K562 (cell line): ENCODE data around the gene SCAMP3. TPM values are rescaled to one million over a fixed set of nuclear protein-coding genes. Genes with fewer than 3 reads are reported as not detected.

Experiments
- CHD7 ChIP-seq: fragments of 200-600 bp; sonication (generic); IDR thresholded peaks from one replicate; pipeline ENCODE4 v1.6.1; 2012; ENCODE audit warnings: mild to moderate bottlenecking, low read depth, low read length, inconsistent platforms
- ESRRA ChIP-seq: fragments of 450-650 bp; IDR thresholded peaks from 2 replicates; pipeline ENCODE4 v1.6.1; 2014; ENCODE audit warnings: low read depth, mild to moderate bottlenecking, moderate library complexity, borderline replicate concordance
- MAX ChIP-seq: sonication (generic); formaldehyde crosslinking; IDR thresholded peaks from 2 replicates; pipeline ENCODE4 v1.9.0; 2022; ENCODE audit warnings: mild to moderate bottlenecking, missing genetic modification reagents
- NFE2L1 ChIP-seq: fragments of 450-650 bp; IDR thresholded peaks from 2 replicates; pipeline ENCODE4 v1.6.1; 2016; ENCODE audit warnings: missing genetic modification characterization, low read depth, mild to moderate bottlenecking, missing compliant biosample characterization, moderate library complexity, borderline replicate concordance
- NR0B1 ChIP-seq: fragments of 450-650 bp; IDR thresholded peaks from one replicate; pipeline ENCODE4 v1.6.1; 2018; ENCODE audit warnings: mild to moderate bottlenecking, moderate library complexity; ENCODE audit not compliant: partially characterized antibody
- PHB ChIP-seq: fragments of 250-450 bp; sonication (Bioruptor Pico); IDR thresholded peaks from 2 replicates; pipeline ENCODE4 v1.5.0; 2021
- POLR2AphosphoS2 ChIP-seq: IDR thresholded peaks from 2 replicates; pipeline ENCODE4 v1.6.1; 2012; ENCODE audit warnings: low read length, improper control_type of control experiment
- POLR2AphosphoS5 ChIP-seq: IDR thresholded peaks from 2 replicates; pipeline ENCODE4 v1.6.1; 2011; ENCODE audit warnings: mild to moderate bottlenecking, low read depth, low read length, moderate library complexity; ENCODE audit not compliant: control insufficient read depth, insufficient read depth
- RBM14 ChIP-seq: fragments of 200-400 bp; formaldehyde crosslinking; IDR thresholded peaks from 2 replicates; pipeline ENCODE4 v1.6.1; 2018; ENCODE audit warnings: low read depth, mild to moderate bottlenecking, low read length, moderate library complexity, borderline replicate concordance; ENCODE audit not compliant: insufficient read depth
- RFX1 ChIP-seq: fragments of 450-650 bp; IDR thresholded peaks from 2 replicates; pipeline ENCODE4 v1.6.1; 2016; ENCODE audit warnings: mild to moderate bottlenecking, moderate library complexity
- RFX5 ChIP-seq: IDR thresholded peaks from 2 replicates; pipeline ENCODE4 v1.6.1; 2011; ENCODE audit warnings: low read depth, mild to moderate bottlenecking, improper control_type of control experiment, low read length
- TEAD1 ChIP-seq, 2 experiments: fragments of 450-650 bp in 1 of 2; sonication (generic) in 1 of 2; formaldehyde crosslinking; IDR thresholded peaks; 2 replicates each; pipeline versions ENCODE4 v1.4.0 to v1.8.0; 2020 to 2022; ENCODE audit warnings: mild to moderate bottlenecking in 2 of 2, missing genetic modification reagents in 1 of 2
- ZNF121 ChIP-seq: sonication (generic); formaldehyde crosslinking; conservative IDR thresholded peaks from 2 replicates; pipeline ENCODE4 v1.8.0; 2022; ENCODE audit warnings: missing genetic modification reagents
- ZNF232 ChIP-seq: sonication (generic); formaldehyde crosslinking; IDR thresholded peaks from 2 replicates; pipeline ENCODE4 v1.8.0; 2022; ENCODE audit warnings: mild to moderate bottlenecking, missing genetic modification reagents
- ZNF263 ChIP-seq: sonication (generic); formaldehyde crosslinking; IDR thresholded peaks from 2 replicates; pipeline ENCODE4 v1.8.0; 2022; ENCODE audit warnings: mild to moderate bottlenecking, missing genetic modification reagents, borderline replicate concordance
- ZNF445 ChIP-seq: fragments of 250-450 bp; sonication (Bioruptor Pico); IDR thresholded peaks from 2 replicates; pipeline ENCODE4 v1.4.0; 2020; ENCODE audit warnings: low read depth, mild to moderate bottlenecking, moderate library complexity
- polyA plus RNA-seq, 8 experiments: library from polyadenylated mRNA; depleted of rRNA in 4 of 8; stranded (reverse) in 5 of 8; unstranded in 3 of 8; fragments of >200 nt; fragmentation: Nextera tagmentation in 2 of 8; fragmentation: Illumina TruSeq in 1 of 8; extraction: Ambion mirVana in 2 of 8; extraction: Trizol in 1 of 8; gene quantifications; 2 replicates each; pipeline versions ENCODE4 v1.2.1 to v1.2.3, GENCODE V29; 2011 to 2014; ENCODE audit warnings: inconsistent platforms in 1 of 8, missing spikeins in 1 of 8
- total RNA-seq, 7 experiments: library from RNA; depleted of rRNA in 6 of 7; stranded (reverse); fragments of >200 nt in 6 of 7; fragmentation: Illumina TruSeq in 2 of 7; extraction: Trizol in 2 of 7; gene quantifications; 2 replicates each; pipeline versions ENCODE4 v1.2.1 to v1.2.3, GENCODE V29; 2011 to 2021; ENCODE audit warnings: low replicate concordance in 1 of 7

SCAMP3 gene
- total and polyA plus RNA-seq, 9 of the 15 experiments (the other 6 are each of a cell fraction or from before 2014, with no cell fraction given), result 14.2 to 131 (median 86.1) TPM

GRCh38 chr1:155307247-155307740 lies 45.1 kb upstream of the SCAMP3 start (continued):
- no peak for TF ChIP-seq CHD7
- no peak for TF ChIP-seq NR0B1
- TF ChIP-seq ZNF263 (CRISPR knock-in tag), result no peak
- TF ChIP-seq POLR2AphosphoS5, result no peak
- peak; percentile 90 for TF ChIP-seq ZNF445 (CRISPR knock-in tag)
- no peak for TF ChIP-seq ZNF232
- TF ChIP-seq PHB (CRISPR knock-in tag), result no peak
- peak in 1 of 2 experiments; percentile 98; a peak in 2 of 4 replicates for TF ChIP-seq TEAD1 (CRISPR knock-in tag; IDR thresholded peaks at IDR 0.05)
- no peak for TF ChIP-seq RBM14
- TF ChIP-seq MAX (CRISPR knock-in tag), result no peak
- no peak for TF ChIP-seq RFX5
- no peak for TF ChIP-seq ZNF121
- TF ChIP-seq RFX1, result no peak
- TF ChIP-seq NFE2L1 (tag), result peak; percentile 64; the same call in 1 of the 2 replicates
- TF ChIP-seq POLR2AphosphoS2, result no peak
- TF ChIP-seq ESRRA, result no peak
